NCI-H2227 (cell line): ENCODE measurements around the gene VEZF1.
A peak's percentile ranks its signal among the peaks of the same experiment; 100 is the strongest.

Experiments used
- DNase-seq: peaks from one replicate; lab custom pipeline; 2025; ENCODE audit not compliant: unreplicated experiment; lab: John Stamatoyannopoulos, UW

Gene VEZF1

GRCh38 chr17:57935833-57936807, 51.9 kb downstream of the VEZF1 start:
- DNase-seq: no peak

GRCh38 chr17:57931488-57932137, 56.4 kb downstream of the VEZF1 start:
- no peak for DNase-seq

GRCh38 chr17:57930239-57930638, 57.8 kb downstream of the VEZF1 start:
- DNase-seq: no peak

- no peak for DNase-seq
These were observed 58.7 kb downstream of the VEZF1 start for GRCh38 chr17:57929386-57929785.

- DNase-seq: no peak
These were observed 59.1 kb downstream of the VEZF1 start for GRCh38 chr17:57928928-57929327.

GRCh38 chr17:57927048-57927723, 60.9 kb downstream of the VEZF1 start:
- DNase-seq: peak; percentile 81

GRCh38 chr17:57926723-57927047, 61.4 kb downstream of the VEZF1 start:
- no peak for DNase-seq

GRCh38 chr17:57925361-57925990, 62.6 kb downstream of the VEZF1 start:
- DNase-seq: peak; percentile 23

- DNase-seq: no peak
These were observed 63.4 kb downstream of the VEZF1 start for GRCh38 chr17:57924677-57925076.
